Gastroesophageal sphincter (tissue), 4 donors: Measurements from ENCODE around the gene SLC9A5. TPM values are rescaled to one million over a fixed set of nuclear protein-coding genes. Genes with fewer than 3 reads are reported as not detected.

ENCODE experiments used
- ATAC-seq: fragments of 150-250 bp; one replicate; pipeline ENCODE4 v1.9.1; 2016; ENCODE audit warnings: mild to moderate bottlenecking, moderate library complexity
- H3K27ac ChIP-seq, 4 donors: fragments of 200-600 bp; sonication (generic) in 3 of 4; 1 replicate in 3 of 4; 2 replicates in 1 of 4; pipeline ENCODE4 v1.5.1; 2016 to 2019
- H3K27me3 ChIP-seq: fragments of 200-600 bp; sonication (generic); one replicate; pipeline ENCODE4 v1.5.1; 2019
- H3K36me3 ChIP-seq, 2 donors: fragments of 200-600 bp; sonication (generic); one replicate each; pipeline ENCODE4 v1.5.1; 2019; ENCODE audit warnings: control low read depth in 1 of 2
- H3K4me1 ChIP-seq, 3 donors: fragments of 200-600 bp; sonication (generic); 1 replicate in 2 of 3; 2 replicates in 1 of 3; pipeline ENCODE4 v1.5.1; 2016 to 2019; ENCODE audit warnings: control low read depth in 2 of 3
- H3K4me3 ChIP-seq, 2 donors: fragments of 200-600 bp; sonication (generic); one replicate each; pipeline ENCODE4 v1.5.1; 2019; ENCODE audit warnings: mild to moderate bottlenecking in 1 of 2, moderate library complexity in 1 of 2
- H3K9me3 ChIP-seq, 3 donors: fragments of 200-600 bp; sonication (generic); one replicate each; pipeline ENCODE4 v1.5.1; 2017 to 2019; ENCODE audit warnings: control low read depth in 2 of 3
- CTCF ChIP-seq, 4 experiments: fragments of 200-600 bp in 2 of 4; fragments of 450-650 bp in 2 of 4; sonication (generic) in 1 of 4; IDR thresholded peaks; one replicate each; pipeline ENCODE4 v1.5.1; 2017 to 2019; ENCODE audit warnings: antibody characterized with exemption in 4 of 4, mild to moderate bottlenecking in 2 of 4, moderate library complexity in 2 of 4
- EP300 ChIP-seq: sonication (generic); formaldehyde crosslinking; IDR thresholded peaks from one replicate; pipeline ENCODE4 v1.6.1; 2017; ENCODE audit warnings: antibody characterized with exemption, mild to moderate bottlenecking
- POLR2A ChIP-seq, 2 donors: fragments of 450-650 bp; IDR thresholded peaks; one replicate each; pipeline ENCODE4 v1.6.1; 2017; ENCODE audit warnings: antibody characterized with exemption in 2 of 2, mild to moderate bottlenecking in 2 of 2, moderate library complexity in 1 of 2
- POLR2AphosphoS5 ChIP-seq: sonication (generic); formaldehyde crosslinking; IDR thresholded peaks from one replicate; pipeline ENCODE4 v1.6.1; 2017; ENCODE audit warnings: antibody characterized with exemption
- WGBS, 2 donors: methylation state at CpG; one replicate each; pipeline ENCODE4 v1.1.5; 2018; ENCODE audit warnings: low coverage in 1 of 2; 5-methylcytosine and 5-hydroxymethylcytosine counted together
- total RNA-seq, 4 donors: library from RNA; depleted of rRNA; stranded (reverse); fragments of >200 nt; gene quantifications; one replicate each; pipeline ENCODE4 v1.1.0, GENCODE V29; 2016

Gene SLC9A5
- total RNA-seq, 4 donors from 2014 or later, result 0.13 to 0.93 (median 0.21) TPM

GRCh38 chr16:67286441-67287235 is 37.9 kb downstream of the SLC9A5 start:
- no peak for TF ChIP-seq POLR2A (IDR thresholded peaks at IDR 0.05)
- Histone ChIP-seq H3K36me3 (peaks cover 0 to 6% of the 10 kb centered on the region in 2 donors), H3K27ac (no peak overlapping the region), H3K4me3 (no peak overlapping the region), H3K27me3 (no peaks in the 10 kb centered on the region), H3K4me1 (no peaks in the 10 kb centered on the region), H3K9me3 (no peaks in the 10 kb centered on the region)
- ATAC-seq, result no peak
- 83% methylated on average over 1 of the region's 28 CpGs; no CpG with 5 or more reads in 1 of the 2 donors for WGBS, 2 donors

- no peaks in the 10 kb centered on the region for H3K4me1 ChIP-seq
- ATAC-seq, result no peak
- 95 to 100% methylated on average over 2 to 7 of the region's 14 CpGs for WGBS, 2 donors
- H3K27me3 ChIP-seq, result no peaks in the 10 kb centered on the region
- H3K36me3 ChIP-seq, result no peaks in the 10 kb centered on the region
- no peak overlapping the region for H3K4me3 ChIP-seq
- H3K27ac ChIP-seq, result no peak overlapping the region
- no peak for TF ChIP-seq POLR2AphosphoS5
- no peak for TF ChIP-seq EP300
- TF ChIP-seq CTCF (IDR thresholded peaks at IDR 0.05), result no peak
- TF ChIP-seq POLR2A (IDR thresholded peaks at IDR 0.05), result no peak
- H3K9me3 ChIP-seq, result no peaks in the 10 kb centered on the region
These were observed 39.2 kb downstream of the SLC9A5 start for GRCh38 chr16:67287960-67288359.

GRCh38 chr16:67291461-67291860 is 42.7 kb downstream of the SLC9A5 start:
- Histone ChIP-seq H3K9me3 (no peaks in the 10 kb centered on the region), H3K36me3 (no peaks in the 10 kb centered on the region), H3K27me3 (no peaks in the 10 kb centered on the region), H3K4me1 (no peaks in the 10 kb centered on the region), H3K4me3 (no peak overlapping the region), H3K27ac (no peak overlapping the region)
- 0 to 63% methylated on average over 1 to 2 of the region's 7 CpGs for WGBS, 2 donors
- ATAC-seq, result no peak
- TF ChIP-seq EP300 (no peak), POLR2AphosphoS5 (no peak), CTCF (IDR thresholded peaks at IDR 0.05) (no peak)

- 100% methylated on average over 1 of the region's 4 CpGs; no CpG with 5 or more reads in 1 of the 2 donors for WGBS, 2 donors
- Histone ChIP-seq H3K4me3 (no peak overlapping the region), H3K27me3 (peaks cover 5% of the 10 kb centered on the region), H3K27ac (no peak overlapping the region), H3K9me3 (no peaks in the 10 kb centered on the region), H3K36me3 (no peaks in the 10 kb centered on the region), H3K4me1 (no peaks in the 10 kb centered on the region)
- no peak for ATAC-seq
- TF ChIP-seq POLR2AphosphoS5 (no peak), EP300 (no peak), CTCF (IDR thresholded peaks at IDR 0.05) (no peak), POLR2A (IDR thresholded peaks at IDR 0.05) (no peak)
These were observed 45.5 kb downstream of the SLC9A5 start for GRCh38 chr16:67294171-67294757.

GRCh38 chr16:67294938-67295361 is 46.2 kb downstream of the SLC9A5 start:
- Histone ChIP-seq H3K27me3 (peaks cover 5% of the 10 kb centered on the region), H3K9me3 (no peaks in the 10 kb centered on the region), H3K27ac (no peak overlapping the region), H3K36me3 (no peaks in the 10 kb centered on the region), H3K4me1 (no peaks in the 10 kb centered on the region), H3K4me3 (no peak overlapping the region)
- 38 to 52% methylated on average over 2 to 5 of the region's 7 CpGs for WGBS, 2 donors
- no peak for ATAC-seq
- no peak for TF ChIP-seq CTCF (IDR thresholded peaks at IDR 0.05)
- TF ChIP-seq EP300, result no peak
- no peak for TF ChIP-seq POLR2A (IDR thresholded peaks at IDR 0.05)
- no peak for TF ChIP-seq POLR2AphosphoS5
